Psoas muscle (tissue), 8 donors: ENCODE results near the gene PARVG. TPM values are rescaled to one million over a fixed set of nuclear protein-coding genes. Genes with fewer than 3 reads are reported as not detected.
A peak's percentile ranks its signal among the peaks of the same experiment; 100 is the strongest.

ENCODE experiments used
- ATAC-seq, 4 donors: fragments of 200-7000 bp; cut with Tn5 transposase; one replicate each; pipeline ENCODE4 v1.9.1; 2020; ENCODE audit warnings: moderate library complexity in 3 of 4, mild to moderate bottlenecking in 2 of 4
- DNase-seq, 2 donors: peaks; one replicate each; pipeline ENCODE4 v3.0.0-alpha.2; 2020
- H3K27ac ChIP-seq: fragments of 200-600 bp; one replicate; pipeline ENCODE4 v1.8.0; 2022
- H3K27me3 ChIP-seq, 3 donors: fragments of 200-600 bp in 1 of 3; one replicate each; pipeline versions ENCODE4 v1.6.1 to v1.8.0; 2013 to 2022; ENCODE audit warnings: low read length in 2 of 3, mild to moderate bottlenecking in 2 of 3, moderate library complexity in 1 of 3; ENCODE audit not compliant: insufficient read depth in 3 of 3
- H3K36me3 ChIP-seq, 2 donors: fragments of 200-600 bp in 1 of 2; one replicate each; pipeline versions ENCODE4 v1.6.1 to v1.8.0; 2013 to 2022; ENCODE audit warnings: low read depth in 1 of 2, mild to moderate bottlenecking in 1 of 2, moderate library complexity in 1 of 2; ENCODE audit not compliant: insufficient read depth in 1 of 2
- H3K4me1 ChIP-seq: fragments of 200-600 bp; one replicate; pipeline ENCODE4 v1.8.0; 2022
- H3K4me3 ChIP-seq: fragments of 200-600 bp; one replicate; pipeline ENCODE4 v1.8.0; 2022; ENCODE audit warnings: mild to moderate bottlenecking
- H3K9me3 ChIP-seq: fragments of 200-600 bp; one replicate; pipeline ENCODE4 v1.8.0; 2022
- WGBS, 3 donors: extraction: QIAGEN DNeasy Blood & Tissue Kit; methylation state at CpG; one replicate each; pipeline versions ENCODE4 v1.1.6 to v1.1.7; 2013; 5-methylcytosine and 5-hydroxymethylcytosine counted together
- intact Hi-C, 2 donors: fragments of 100-400 bp; cut with DNase I; formaldehyde crosslinking; loops; one replicate each; pipeline versions ENCODE4 v1.11.0 to v1.14.2; 2022
- polyA plus RNA-seq, 3 donors: library from polyadenylated mRNA; stranded (reverse); fragments of 200-250 nt; gene quantifications; one replicate each; pipeline ENCODE4 v1.2.3, GENCODE V29; 2013
- total RNA-seq, 4 donors: library from RNA; stranded (reverse); fragmentation: NEBNext Ultra II Directional in 2 of 4; extraction: Animal tissue kit (Norgen Biotek cat#: 25700) in 2 of 4; gene quantifications; one replicate each; pipeline versions ENCODE4 v1.2.1 to v1.2.4, GENCODE V29; 2021 to 2023
- TF ChIP-seq, protein P1 (sequence below): fragments of 200-600 bp; IDR thresholded peaks from one replicate; pipeline ENCODE4 v1.8.0; 2022; ENCODE audit warnings: antibody characterized with exemption
- donor health status: healthy with polysubstance abuse.
- donor health status: DM: no; HTN: no; CAD: no; lungs with moderate emphysema.
- donor health status: Bipolar disorder and iron deficiency.
- donor health status: healthy.
- donor health status: DM: yes; HTN: yes; CAD: no.
- donor health status: DM: no; HTN: no; CAD: no.
- donor health status: DM: no; HTN: no; CAD: no.
- donor health status: DM: yes; HTN: yes; CAD: no.

Gene PARVG
- total and polyA plus RNA-seq, 7 donors = 0.77 to 3.2 (median 1.5) TPM

DNA sequence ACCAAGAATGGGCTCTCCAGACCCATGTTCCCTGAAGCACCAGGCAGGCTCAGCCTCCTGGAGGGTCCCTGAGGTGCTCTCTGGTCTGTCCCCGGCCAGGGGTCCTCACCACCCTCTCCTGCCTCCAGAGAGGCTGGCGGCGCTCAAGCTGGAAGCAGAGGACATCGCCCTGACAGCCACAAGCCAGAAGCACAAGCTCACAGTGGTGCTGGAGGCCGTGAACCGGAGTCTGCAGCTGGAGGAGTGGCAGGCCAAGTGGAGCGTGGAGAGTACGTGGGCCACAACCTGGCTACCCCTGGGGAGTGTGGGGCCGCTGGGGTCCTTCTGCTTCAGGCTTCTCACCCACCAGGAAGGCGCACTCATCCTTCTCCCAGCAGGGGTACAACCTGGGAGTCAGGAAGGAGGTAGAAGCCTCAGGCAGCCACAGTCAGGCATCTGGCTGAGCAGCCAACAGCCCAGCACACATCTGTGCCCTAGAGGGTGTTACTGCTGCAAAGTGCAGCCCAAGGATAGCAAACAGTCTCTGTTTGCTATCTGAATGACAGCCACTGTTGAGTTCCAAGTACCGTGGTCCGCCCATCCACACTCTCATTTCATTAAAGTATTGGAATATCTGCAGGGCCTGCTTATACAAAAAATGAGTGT, 8.4 kb downstream of the PARVG start:
- no peaks in the 10 kb centered on the region for H3K4me1 ChIP-seq
- H3K9me3 ChIP-seq = no peaks in the 10 kb centered on the region
- no peak overlapping the region for H3K27ac ChIP-seq
- WGBS, 3 donors = 90 to 92% (median 91%) methylated on average over 12 of the region's 12 CpGs
- H3K36me3 ChIP-seq = no peaks in the 10 kb centered on the region
- H3K4me3 ChIP-seq = no peak overlapping the region
- DNase-seq (no peak), ATAC-seq (no peak)
- intact Hi-C loops = no loop called here
- TF ChIP-seq, protein P1, sequence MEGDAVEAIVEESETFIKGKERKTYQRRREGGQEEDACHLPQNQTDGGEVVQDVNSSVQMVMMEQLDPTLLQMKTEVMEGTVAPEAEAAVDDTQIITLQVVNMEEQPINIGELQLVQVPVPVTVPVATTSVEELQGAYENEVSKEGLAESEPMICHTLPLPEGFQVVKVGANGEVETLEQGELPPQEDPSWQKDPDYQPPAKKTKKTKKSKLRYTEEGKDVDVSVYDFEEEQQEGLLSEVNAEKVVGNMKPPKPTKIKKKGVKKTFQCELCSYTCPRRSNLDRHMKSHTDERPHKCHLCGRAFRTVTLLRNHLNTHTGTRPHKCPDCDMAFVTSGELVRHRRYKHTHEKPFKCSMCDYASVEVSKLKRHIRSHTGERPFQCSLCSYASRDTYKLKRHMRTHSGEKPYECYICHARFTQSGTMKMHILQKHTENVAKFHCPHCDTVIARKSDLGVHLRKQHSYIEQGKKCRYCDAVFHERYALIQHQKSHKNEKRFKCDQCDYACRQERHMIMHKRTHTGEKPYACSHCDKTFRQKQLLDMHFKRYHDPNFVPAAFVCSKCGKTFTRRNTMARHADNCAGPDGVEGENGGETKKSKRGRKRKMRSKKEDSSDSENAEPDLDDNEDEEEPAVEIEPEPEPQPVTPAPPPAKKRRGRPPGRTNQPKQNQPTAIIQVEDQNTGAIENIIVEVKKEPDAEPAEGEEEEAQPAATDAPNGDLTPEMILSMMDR = no peak
- H3K27me3 ChIP-seq = peaks cover 0 to 6% (median 0%) of the 10 kb centered on the region in 3 donors

DNA sequence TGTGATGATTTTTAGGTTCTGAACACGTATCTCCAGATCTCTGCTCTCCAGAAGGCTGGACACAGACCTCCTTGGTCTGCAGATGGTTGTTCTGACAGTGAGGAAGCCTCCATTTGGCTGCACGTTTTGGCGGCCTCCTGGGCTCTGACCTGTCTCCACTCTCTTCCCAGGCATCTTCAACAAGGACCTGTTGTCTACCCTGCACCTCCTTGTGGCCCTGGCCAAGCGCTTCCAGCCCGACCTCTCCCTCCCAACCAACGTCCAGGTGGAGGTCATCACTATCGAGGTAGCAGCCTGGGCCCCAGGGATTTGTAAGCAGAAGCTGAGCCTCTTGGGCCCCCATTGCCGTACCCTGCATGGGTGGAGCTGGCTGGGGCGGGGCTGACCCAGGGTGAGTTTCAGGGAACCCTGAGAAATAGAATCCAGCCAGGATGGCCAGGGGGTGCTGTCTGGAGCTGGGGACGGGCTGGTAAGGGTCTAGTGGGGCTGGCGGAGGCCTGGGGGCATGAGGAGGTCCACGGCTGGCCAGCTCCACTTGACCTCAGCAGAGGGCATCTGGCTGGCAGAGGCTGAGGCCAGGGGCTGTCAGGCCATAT, 9.8 kb downstream of the PARVG start:
- H3K9me3 ChIP-seq = no peaks in the 10 kb centered on the region
- DNase-seq (no peak), ATAC-seq (no peak)
- 67 to 77% (median 68%) methylated on average over 11 to 12 of the region's 12 CpGs for WGBS, 3 donors
- no peaks in the 10 kb centered on the region for H3K4me1 ChIP-seq
- no peaks in the 10 kb centered on the region for H3K36me3 ChIP-seq
- intact Hi-C loops = no loop called here
- TF ChIP-seq, protein P1 = no peak
- H3K27ac ChIP-seq = no peak overlapping the region
- H3K27me3 ChIP-seq = peaks cover 0 to 6% (median 0%) of the 10 kb centered on the region in 3 donors
- H3K4me3 ChIP-seq = no peak overlapping the region

DNA sequence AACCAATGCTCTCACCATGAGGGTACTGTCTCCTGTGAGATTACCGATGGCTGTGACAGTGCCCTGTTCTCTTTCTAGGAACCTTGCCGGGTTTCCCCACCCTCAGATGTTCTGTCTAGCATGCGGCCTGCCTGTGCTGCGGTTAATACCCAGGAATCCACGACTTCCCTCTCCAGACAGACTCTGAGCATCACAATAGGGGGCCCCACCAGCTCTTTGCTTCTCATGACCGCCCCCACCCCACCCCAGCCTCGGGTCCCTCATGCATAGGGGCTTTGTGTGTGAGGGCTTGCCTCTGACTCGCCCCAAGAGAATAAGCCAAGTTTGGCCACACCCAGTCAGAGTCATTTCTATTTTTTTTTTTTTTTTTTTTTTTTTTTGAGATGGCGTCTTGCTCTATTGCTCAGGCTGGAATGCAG, 10.3 kb downstream of the PARVG start:
- peaks cover 0 to 6% (median 0%) of the 10 kb centered on the region in 3 donors for H3K27me3 ChIP-seq
- WGBS, 3 donors = 54 to 58% (median 55%) methylated on average over 9 of the region's 9 CpGs
- no peak overlapping the region for H3K27ac ChIP-seq
- TF ChIP-seq, protein P1 = no peak
- no peak overlapping the region for H3K4me3 ChIP-seq
- intact Hi-C loops = no loop called here
- H3K4me1 ChIP-seq = no peaks in the 10 kb centered on the region
- ATAC-seq (no peak), DNase-seq (no peak)
- no peaks in the 10 kb centered on the region for H3K9me3 ChIP-seq
- H3K36me3 ChIP-seq = no peaks in the 10 kb centered on the region

DNA sequence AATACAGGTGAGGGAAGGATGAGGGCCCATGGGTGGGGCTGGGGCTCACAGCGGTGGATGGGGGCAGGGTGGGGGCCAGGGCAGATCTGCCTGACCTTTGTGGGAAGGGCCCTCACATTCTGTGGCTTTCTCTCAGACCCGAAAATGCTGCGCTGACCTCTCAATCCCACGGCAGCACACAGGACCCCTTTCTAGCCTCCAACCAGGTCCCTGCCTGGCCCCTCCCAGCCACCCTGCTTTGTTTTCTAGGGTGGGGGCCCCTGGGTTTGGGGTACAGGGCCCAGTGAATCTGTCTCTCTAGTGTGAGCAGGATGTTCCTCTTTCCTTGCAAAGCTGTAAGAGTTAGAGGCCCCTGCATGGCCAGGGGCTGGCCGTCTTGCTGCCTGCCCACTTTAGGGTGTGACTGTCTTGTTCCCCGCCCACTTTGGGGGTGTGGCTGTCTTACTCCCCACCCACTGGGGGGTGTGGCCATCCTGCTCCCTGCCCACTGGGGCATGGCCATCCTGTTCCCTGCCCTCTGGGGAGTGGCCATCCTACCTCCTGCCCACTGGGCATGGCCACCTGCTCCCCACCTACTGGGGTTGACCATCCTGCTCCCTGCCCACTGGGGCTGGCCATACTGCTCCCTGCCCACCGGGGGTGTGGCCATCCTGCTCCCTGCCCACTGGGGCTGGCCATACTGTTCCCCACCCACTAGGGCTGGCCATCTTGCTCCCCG, 11.5 kb downstream of the PARVG start:
- no peak overlapping the region for H3K4me3 ChIP-seq
- peaks cover 0 to 6% (median 4%) of the 10 kb centered on the region in 3 donors for H3K27me3 ChIP-seq
- DNase-seq (peak in 1 of 2 donors; percentile 56), ATAC-seq (no peak)
- 85 to 91% (median 86%) methylated on average over 7 to 8 of the region's 8 CpGs for WGBS, 3 donors
- intact Hi-C loops = no loop called here
- H3K4me1 ChIP-seq = no peaks in the 10 kb centered on the region
- no peaks in the 10 kb centered on the region for H3K9me3 ChIP-seq
- TF ChIP-seq, protein P1 = no peak
- H3K27ac ChIP-seq = no peak overlapping the region
- no peaks in the 10 kb centered on the region for H3K36me3 ChIP-seq
